SU-DHL-6 (cell line): ENCODE measurements around the gene RXFP3.
"Not testable (repeated sequence)": the region's sequence is repeated elsewhere in the genome, so short reads cannot be mapped to it uniquely, and the experiment has no call there.

Source experiments
- EZH2phosphoT487 ChIP-seq: fragments of 200-600 bp; sonication (generic), shearing (Covaris generic); conservative IDR thresholded peaks from 2 replicates; pipeline ENCODE4 v1.6.1; 2018; ENCODE audit warnings: mild to moderate bottlenecking, antibody characterized with exemption, low read length, moderate library complexity, mixed read lengths
- TF ChIP-seq, protein P1 (sequence below): fragments of 200-600 bp; sonication (generic); IDR thresholded peaks from one replicate; pipeline ENCODE4 v1.5.1; 2017; ENCODE audit warnings: antibody characterized with exemption, mild to moderate bottlenecking, low read length, moderate library complexity; ENCODE audit not compliant: insufficient read depth, poor library complexity, severe bottlenecking

DNA sequence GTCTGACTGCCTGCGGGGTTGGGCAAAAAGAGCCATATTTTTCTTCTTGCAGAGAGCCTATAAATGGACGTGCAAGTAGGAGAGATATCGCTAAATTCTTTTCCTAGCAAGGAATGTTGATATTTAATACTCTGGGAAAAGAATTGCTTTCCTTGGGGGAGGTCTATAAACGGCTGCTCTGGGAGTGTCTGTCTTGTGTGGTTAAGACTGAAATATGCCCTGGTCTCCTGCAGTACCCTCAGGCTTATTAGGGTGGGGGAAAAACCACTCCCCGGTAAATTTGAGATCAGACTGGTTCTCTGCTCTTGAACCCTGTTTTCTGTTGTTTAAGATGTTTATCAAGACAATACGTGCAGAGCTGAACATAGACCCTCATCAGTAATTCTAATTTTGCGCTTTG lies 29.9 kb upstream of the RXFP3 start:
- TF ChIP-seq, protein P1, sequence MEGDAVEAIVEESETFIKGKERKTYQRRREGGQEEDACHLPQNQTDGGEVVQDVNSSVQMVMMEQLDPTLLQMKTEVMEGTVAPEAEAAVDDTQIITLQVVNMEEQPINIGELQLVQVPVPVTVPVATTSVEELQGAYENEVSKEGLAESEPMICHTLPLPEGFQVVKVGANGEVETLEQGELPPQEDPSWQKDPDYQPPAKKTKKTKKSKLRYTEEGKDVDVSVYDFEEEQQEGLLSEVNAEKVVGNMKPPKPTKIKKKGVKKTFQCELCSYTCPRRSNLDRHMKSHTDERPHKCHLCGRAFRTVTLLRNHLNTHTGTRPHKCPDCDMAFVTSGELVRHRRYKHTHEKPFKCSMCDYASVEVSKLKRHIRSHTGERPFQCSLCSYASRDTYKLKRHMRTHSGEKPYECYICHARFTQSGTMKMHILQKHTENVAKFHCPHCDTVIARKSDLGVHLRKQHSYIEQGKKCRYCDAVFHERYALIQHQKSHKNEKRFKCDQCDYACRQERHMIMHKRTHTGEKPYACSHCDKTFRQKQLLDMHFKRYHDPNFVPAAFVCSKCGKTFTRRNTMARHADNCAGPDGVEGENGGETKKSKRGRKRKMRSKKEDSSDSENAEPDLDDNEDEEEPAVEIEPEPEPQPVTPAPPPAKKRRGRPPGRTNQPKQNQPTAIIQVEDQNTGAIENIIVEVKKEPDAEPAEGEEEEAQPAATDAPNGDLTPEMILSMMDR = not testable (repeated sequence)
- TF ChIP-seq EZH2phosphoT487 = not testable (repeated sequence)
